Smooth muscle cell (in vitro differentiated cells): ENCODE data around the gene LSR. TPM values are rescaled to one million over a fixed set of nuclear protein-coding genes. Genes with fewer than 3 reads are reported as not detected.

Source experiments
- DNase-seq: peaks from one replicate; lab custom pipeline; 2025; ENCODE audit not compliant: unreplicated experiment; lab: John Stamatoyannopoulos, UW
- H2AFZ ChIP-seq: fragments of 200-600 bp; sonication (generic); 2 replicates; pipeline ENCODE4 v1.6.0; 2016; ENCODE audit warnings: antibody characterized with exemption, low read depth, mild to moderate bottlenecking
- H3F3A ChIP-seq: fragments of 200-600 bp; sonication (generic); 2 replicates; pipeline ENCODE4 v1.6.0; 2017; ENCODE audit warnings: antibody characterized with exemption, low read depth
- H3K27ac ChIP-seq: fragments of 200-600 bp; sonication (generic); 2 replicates; pipeline ENCODE4 v1.5.1; 2016; ENCODE audit warnings: low read depth, mild to moderate bottlenecking
- H3K27me3 ChIP-seq: fragments of 200-600 bp; sonication (generic); 2 replicates; pipeline ENCODE4 v1.6.1; 2016; ENCODE audit warnings: low read depth, mild to moderate bottlenecking
- H3K36me3 ChIP-seq: fragments of 200-600 bp; sonication (generic); 2 replicates; pipeline ENCODE4 v1.5.1; 2016; ENCODE audit warnings: low read depth
- H3K4me1 ChIP-seq: fragments of 200-600 bp; sonication (generic); 2 replicates; pipeline ENCODE4 v1.5.1; 2016; ENCODE audit warnings: low read depth
- H3K4me2 ChIP-seq: fragments of 200-600 bp; sonication (generic); 2 replicates; pipeline ENCODE4 v1.6.0; 2016; ENCODE audit warnings: mild to moderate bottlenecking
- H3K4me3 ChIP-seq: fragments of 200-600 bp; sonication (generic); 2 replicates; pipeline ENCODE4 v1.5.1; 2016; ENCODE audit warnings: mild to moderate bottlenecking
- H3K79me2 ChIP-seq: fragments of 200-600 bp; sonication (generic); 2 replicates; pipeline ENCODE4 v1.6.0; 2016; ENCODE audit warnings: low read depth, mild to moderate bottlenecking
- H3K9ac ChIP-seq: fragments of 200-600 bp; sonication (generic); 2 replicates; pipeline ENCODE4 v1.6.0; 2016; ENCODE audit warnings: low read depth
- H3K9me3 ChIP-seq: fragments of 200-600 bp; sonication (generic); replicated peaks from 2 replicates; pipeline ENCODE4 v1.5.1; 2016; ENCODE audit warnings: low read depth
- H4K20me1 ChIP-seq: fragments of 200-600 bp; sonication (generic); 2 replicates; pipeline ENCODE4 v1.6.0; 2016; ENCODE audit warnings: low read depth
- WGBS: methylation state at CpG from one replicate; pipeline ENCODE4 v1.1.7; 2016; ENCODE audit warnings: low lambda C conversion rate; 5-methylcytosine and 5-hydroxymethylcytosine counted together
- polyA plus RNA-seq: library from polyadenylated mRNA; unstranded; fragments of >200 nt; fragmentation: Nextera tagmentation; extraction: Ambion mirVana; gene quantifications from 2 replicates; pipeline ENCODE4 v1.2.1, GENCODE V29; 2016
- total RNA-seq: library from RNA; depleted of rRNA; stranded (reverse); fragments of >200 nt; gene quantifications from 2 replicates; pipeline ENCODE4 v1.2.3, GENCODE V29; 2014
- TF ChIP-seq, protein P1 (sequence below): fragments of 200-600 bp; sonication (generic); IDR thresholded peaks from 2 replicates; pipeline ENCODE4 v1.5.1; 2017; ENCODE audit warnings: borderline replicate concordance, mild to moderate bottlenecking, antibody characterized with exemption; ENCODE audit not compliant: insufficient read depth, poor library complexity, severe bottlenecking

The LSR gene
- total and polyA plus RNA-seq, 2 experiments from 2014 or later = 14.0 to 14.2 TPM

DNA sequence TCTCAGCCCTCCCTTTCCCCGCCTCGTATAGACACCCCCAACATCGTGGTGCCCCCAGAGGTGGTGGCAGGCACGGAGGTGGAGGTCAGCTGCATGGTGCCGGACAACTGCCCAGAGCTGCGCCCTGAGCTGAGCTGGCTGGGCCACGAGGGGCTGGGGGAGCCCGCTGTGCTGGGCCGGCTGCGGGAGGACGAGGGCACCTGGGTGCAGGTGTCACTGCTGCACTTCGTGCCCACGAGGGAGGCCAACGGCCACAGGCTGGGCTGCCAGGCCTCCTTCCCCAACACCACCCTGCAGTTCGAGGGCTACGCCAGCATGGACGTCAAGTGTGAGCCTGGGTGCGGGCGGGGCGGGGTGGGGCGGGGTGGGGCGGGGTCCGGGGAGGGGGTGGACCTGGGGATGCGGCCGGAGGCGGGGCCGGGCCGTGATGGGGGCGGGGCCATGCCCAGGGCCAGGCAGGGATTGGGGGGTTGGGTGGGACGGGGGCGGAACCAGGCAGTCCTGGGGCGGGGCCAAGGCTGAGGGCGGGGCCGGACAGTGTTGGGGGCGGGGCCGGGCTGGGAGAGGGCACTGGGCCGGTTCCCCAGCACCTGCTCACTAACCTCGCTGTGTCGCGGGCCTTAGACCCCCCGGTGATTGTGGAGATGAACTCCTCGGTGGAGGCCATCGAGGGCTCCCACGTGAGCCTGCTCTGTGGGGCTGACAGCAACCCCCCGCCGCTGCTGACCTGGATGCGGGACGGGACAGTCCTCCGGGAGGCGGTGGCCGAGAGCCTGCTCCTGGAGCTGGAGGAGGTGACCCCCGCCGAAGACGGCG, 50.9 kb downstream of the LSR start:
- Histone ChIP-seq H3K4me2 (no peak overlapping the region), H3K9ac (no peak overlapping the region), H3K4me1 (no peaks in the 10 kb centered on the region), H4K20me1 (no peaks in the 10 kb centered on the region), H3K27me3 (no peaks in the 10 kb centered on the region), H3K79me2 (no peaks in the 10 kb centered on the region), H3K27ac (no peak overlapping the region), H3K4me3 (no peak overlapping the region), H2AFZ (no peak overlapping the region), H3F3A (no peaks in the 10 kb centered on the region), H3K9me3 (no peaks in the 10 kb centered on the region), H3K36me3 (no peaks in the 10 kb centered on the region)
- WGBS = 95% methylated on average over 27 of the region's 55 CpGs
- no peak for DNase-seq
- TF ChIP-seq, protein P1, sequence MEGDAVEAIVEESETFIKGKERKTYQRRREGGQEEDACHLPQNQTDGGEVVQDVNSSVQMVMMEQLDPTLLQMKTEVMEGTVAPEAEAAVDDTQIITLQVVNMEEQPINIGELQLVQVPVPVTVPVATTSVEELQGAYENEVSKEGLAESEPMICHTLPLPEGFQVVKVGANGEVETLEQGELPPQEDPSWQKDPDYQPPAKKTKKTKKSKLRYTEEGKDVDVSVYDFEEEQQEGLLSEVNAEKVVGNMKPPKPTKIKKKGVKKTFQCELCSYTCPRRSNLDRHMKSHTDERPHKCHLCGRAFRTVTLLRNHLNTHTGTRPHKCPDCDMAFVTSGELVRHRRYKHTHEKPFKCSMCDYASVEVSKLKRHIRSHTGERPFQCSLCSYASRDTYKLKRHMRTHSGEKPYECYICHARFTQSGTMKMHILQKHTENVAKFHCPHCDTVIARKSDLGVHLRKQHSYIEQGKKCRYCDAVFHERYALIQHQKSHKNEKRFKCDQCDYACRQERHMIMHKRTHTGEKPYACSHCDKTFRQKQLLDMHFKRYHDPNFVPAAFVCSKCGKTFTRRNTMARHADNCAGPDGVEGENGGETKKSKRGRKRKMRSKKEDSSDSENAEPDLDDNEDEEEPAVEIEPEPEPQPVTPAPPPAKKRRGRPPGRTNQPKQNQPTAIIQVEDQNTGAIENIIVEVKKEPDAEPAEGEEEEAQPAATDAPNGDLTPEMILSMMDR = no peak

DNA sequence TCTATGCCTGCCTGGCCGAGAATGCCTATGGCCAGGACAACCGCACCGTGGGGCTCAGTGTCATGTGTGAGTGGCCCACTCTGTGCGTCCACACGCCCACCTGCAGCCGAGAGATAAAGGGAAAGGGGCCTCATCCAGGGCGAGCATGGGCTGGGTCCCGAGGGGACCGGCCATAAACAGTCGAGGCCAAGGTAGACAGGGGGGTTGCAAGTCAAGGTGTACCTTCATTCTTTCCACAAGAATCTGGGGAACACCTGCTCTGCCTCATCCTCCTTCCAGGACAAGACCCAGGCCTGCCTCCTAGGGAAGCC, 51.5 kb downstream of the LSR start:
- Histone ChIP-seq H3F3A (no peaks in the 10 kb centered on the region), H4K20me1 (no peaks in the 10 kb centered on the region), H3K4me2 (no peak overlapping the region), H3K4me3 (no peak overlapping the region), H3K79me2 (no peaks in the 10 kb centered on the region), H3K9me3 (no peaks in the 10 kb centered on the region), H3K36me3 (no peaks in the 10 kb centered on the region), H3K27me3 (no peaks in the 10 kb centered on the region), H3K9ac (no peak overlapping the region), H3K27ac (no peak overlapping the region), H3K4me1 (no peaks in the 10 kb centered on the region), H2AFZ (no peak overlapping the region)
- 94% methylated on average over 10 of the region's 10 CpGs for WGBS
- no peak for DNase-seq
- TF ChIP-seq, protein P1 = no peak

DNA sequence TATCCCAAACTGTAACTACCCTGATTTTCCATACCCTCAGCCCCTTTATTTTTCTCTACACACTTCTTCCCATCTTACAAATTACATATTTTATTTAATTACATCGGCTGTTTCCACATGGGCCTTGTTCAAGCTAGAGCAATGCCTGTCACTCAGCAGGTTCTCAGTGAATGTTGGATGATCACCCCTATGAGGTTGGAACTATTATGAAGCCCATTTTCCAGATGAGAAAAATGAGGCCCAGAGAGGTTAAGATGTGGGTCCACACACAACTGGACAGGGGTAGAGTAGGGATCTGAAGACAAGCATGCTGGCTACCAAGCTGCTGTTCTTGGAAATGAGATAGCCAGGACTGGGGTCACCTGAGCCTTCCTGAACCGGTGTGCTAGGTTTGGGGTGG, 53.2 kb downstream of the LSR start:
- H3K79me2 ChIP-seq = no peaks in the 10 kb centered on the region
- no peaks in the 10 kb centered on the region for H4K20me1 ChIP-seq
- TF ChIP-seq, protein P1 = no peak
- DNase-seq = no peak
- H3K9ac ChIP-seq = no peak overlapping the region
- no peaks in the 10 kb centered on the region for H3K4me1 ChIP-seq
- H3K4me3 ChIP-seq = no peak overlapping the region
- H3K36me3 ChIP-seq = no peaks in the 10 kb centered on the region
- H3K4me2 ChIP-seq = no peak overlapping the region
- no peaks in the 10 kb centered on the region for H3K27me3 ChIP-seq
- WGBS = 99% methylated on average over 2 of the region's 2 CpGs
- no peak overlapping the region for H3K27ac ChIP-seq
- H3F3A ChIP-seq = no peaks in the 10 kb centered on the region
- H3K9me3 ChIP-seq = no peaks in the 10 kb centered on the region
- no peak overlapping the region for H2AFZ ChIP-seq

DNA sequence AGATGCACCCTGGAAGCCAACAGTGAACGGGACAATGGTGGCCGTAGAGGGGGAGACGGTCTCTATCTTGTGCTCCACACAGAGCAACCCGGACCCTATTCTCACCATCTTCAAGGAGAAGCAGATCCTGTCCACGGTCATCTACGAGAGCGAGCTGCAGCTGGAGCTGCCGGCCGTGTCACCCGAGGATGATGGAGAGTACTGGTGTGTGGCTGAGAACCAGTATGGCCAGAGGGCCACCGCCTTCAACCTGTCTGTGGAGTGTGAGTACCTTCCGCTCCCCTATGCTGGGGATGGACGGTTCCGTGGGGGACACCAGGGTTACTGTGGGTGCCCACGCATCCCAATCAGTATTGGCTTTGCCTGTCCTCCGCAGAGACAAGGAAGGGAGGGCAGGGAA, 53.6 kb downstream of the LSR start:
- no peaks in the 10 kb centered on the region for H3F3A ChIP-seq
- no peak overlapping the region for H3K4me3 ChIP-seq
- H3K9ac ChIP-seq = no peak overlapping the region
- no peaks in the 10 kb centered on the region for H3K79me2 ChIP-seq
- H3K4me2 ChIP-seq = no peak overlapping the region
- no peaks in the 10 kb centered on the region for H3K9me3 ChIP-seq
- no peak overlapping the region for H3K27ac ChIP-seq
- H3K36me3 ChIP-seq = no peaks in the 10 kb centered on the region
- no peaks in the 10 kb centered on the region for H3K27me3 ChIP-seq
- TF ChIP-seq, protein P1 = no peak
- DNase-seq = no peak
- H2AFZ ChIP-seq = no peak overlapping the region
- WGBS = 91% methylated on average over 16 of the region's 16 CpGs
- H4K20me1 ChIP-seq = no peaks in the 10 kb centered on the region
- H3K4me1 ChIP-seq = no peaks in the 10 kb centered on the region
